ENCODE data around the gene MYCBP. TPM values are rescaled to one million over a fixed set of nuclear protein-coding genes. Genes with fewer than 3 reads are reported as not detected.

The MYCBP gene
- total RNA-seq, 1 donor from 2014 or later = 15.8 TPM

GRCh38 chr1:38896169-38896568 lies 23.0 kb upstream of the MYCBP start:
- H3K4me3 ChIP-seq (ENCODE audit: low read depth, low read length) = no peak overlapping the region
- DNase-seq (ENCODE audit: low read depth) (no peak), FAIRE-seq (no peak)
- no peaks in the 10 kb centered on the region for H3K27me3 ChIP-seq (ENCODE audit: control insufficient read depth, insufficient read depth, low read length)
- peaks cover 5% of the 10 kb centered on the region for H3K36me3 ChIP-seq (ENCODE audit: control insufficient read depth, insufficient read depth, low read length)
- no peak for TF ChIP-seq CTCF (IDR thresholded peaks at IDR 0.05; ENCODE audit: insufficient read depth, low read length, severe bottlenecking)

- no peak overlapping the region for H3K4me3 ChIP-seq (ENCODE audit: low read depth, low read length)
- FAIRE-seq (no peak), DNase-seq (ENCODE audit: low read depth) (no peak)
- peaks cover 7% of the 10 kb centered on the region for H3K36me3 ChIP-seq (ENCODE audit: control insufficient read depth, insufficient read depth, low read length)
- no peak for TF ChIP-seq CTCF (IDR thresholded peaks at IDR 0.05; ENCODE audit: insufficient read depth, low read length, severe bottlenecking)
- no peaks in the 10 kb centered on the region for H3K27me3 ChIP-seq (ENCODE audit: control insufficient read depth, insufficient read depth, low read length)
Observed at GRCh38 chr1:38892976-38893375, 19.8 kb upstream of the MYCBP start.

- TF ChIP-seq CTCF (IDR thresholded peaks at IDR 0.05; ENCODE audit: insufficient read depth, low read length, severe bottlenecking) = peak; percentile 23
- FAIRE-seq (peak; percentile 73), DNase-seq (ENCODE audit: low read depth) (peak; percentile 16)
- Histone ChIP-seq H3K36me3 (ENCODE audit: control insufficient read depth, insufficient read depth, low read length) (peaks cover 7% of the 10 kb centered on the region), H3K4me3 (ENCODE audit: low read depth, low read length) (no peak overlapping the region), H3K27me3 (ENCODE audit: control insufficient read depth, insufficient read depth, low read length) (no peaks in the 10 kb centered on the region)
Observed at GRCh38 chr1:38891753-38892152, 18.6 kb upstream of the MYCBP start.

GRCh38 chr1:38889589-38889988 lies 16.4 kb upstream of the MYCBP start:
- no peak for DNase-seq (ENCODE audit: low read depth)
- Histone ChIP-seq H3K27me3 (ENCODE audit: control insufficient read depth, insufficient read depth, low read length) (no peaks in the 10 kb centered on the region), H3K4me3 (ENCODE audit: low read depth, low read length) (no peak overlapping the region), H3K36me3 (ENCODE audit: control insufficient read depth, insufficient read depth, low read length) (peaks cover 6% of the 10 kb centered on the region)
- no peak for TF ChIP-seq CTCF (IDR thresholded peaks at IDR 0.05; ENCODE audit: insufficient read depth, low read length, severe bottlenecking)
- no peak for FAIRE-seq

- DNase-seq (ENCODE audit: low read depth) (no peak), FAIRE-seq (no peak)
Observed at GRCh38 chr1:38888423-38889333, 15.5 kb upstream of the MYCBP start.

More at GRCh38 chr1:38888423-38889333, 15.5 kb upstream of the MYCBP start:
- peaks cover 6% of the 10 kb centered on the region for H3K36me3 ChIP-seq (ENCODE audit: control insufficient read depth, insufficient read depth, low read length)
- no peak for TF ChIP-seq CTCF (IDR thresholded peaks at IDR 0.05; ENCODE audit: insufficient read depth, low read length, severe bottlenecking)
- H3K27me3 ChIP-seq (ENCODE audit: control insufficient read depth, insufficient read depth, low read length) = no peaks in the 10 kb centered on the region
- no peak overlapping the region for H3K4me3 ChIP-seq (ENCODE audit: low read depth, low read length)
